ENCODE measurements around the gene IL36A. TPM values are rescaled to one million over a fixed set of nuclear protein-coding genes. Genes with fewer than 3 reads are reported as not detected.

IL36A gene
- total RNA-seq, 1 donor from 2014 or later: not detected

Small RNA genes lying within 50 kb of the gene (small RNA-seq; reads per million reads assigned to genes)
- gene HMGN2P23 (ENCODE audit: low replicate concordance): not detected

Other genes starting within 250 kb of the IL36A start
- gene CKAP2L, start 240.8 kb upstream of the IL36A start, total RNA-seq: 3.2 TPM
- gene IL1A, start 221.0 kb upstream of the IL36A start, total RNA-seq: not detected
- 0.49 TPM for gene IL1B, start 168.7 kb upstream of the IL36A start, total RNA-seq
- not detected for gene IL37, start 94.3 kb upstream of the IL36A start, total RNA-seq
- gene IL36G, start 27.5 kb upstream of the IL36A start, total RNA-seq: not detected
- not detected for gene IL36B, start 47.4 kb downstream of the IL36A start, total RNA-seq
- not detected for gene IL36RN, start 53.7 kb downstream of the IL36A start, total RNA-seq
- gene IL1F10, start 62.5 kb downstream of the IL36A start, total RNA-seq: not detected
- gene IL1RN, start 122.1 kb downstream of the IL36A start, total RNA-seq: not detected
- 3.0 TPM for gene PSD4, start 168.5 kb downstream of the IL36A start, total RNA-seq

All from temporal lobe (tissue), 2 donors.